ENCODE data around the gene SF1. TPM values are rescaled to one million over a fixed set of nuclear protein-coding genes. Genes with fewer than 3 reads are reported as not detected.

Gene SF1
- total RNA-seq, 1 donor from 2014 or later = 450 TPM

GRCh38 chr11:64721359-64721699, 57.0 kb downstream of the SF1 start:
- Mint-ChIP-seq H3K4me1 (ENCODE audit: unreplicated experiment) (peaks cover 17% of the 10 kb centered on the region), H3K27ac (no peak overlapping the region)
- no peak for TF ChIP-seq CTCF (conservative IDR thresholded peaks at IDR 0.05)

GRCh38 chr11:64720640-64721358, 57.5 kb downstream of the SF1 start:
- TF ChIP-seq CTCF (conservative IDR thresholded peaks at IDR 0.05) = no peak
- Mint-ChIP-seq H3K9me3 (no peaks in the 10 kb centered on the region), H3K4me1 (ENCODE audit: unreplicated experiment) (peaks cover 18% of the 10 kb centered on the region), H3K36me3 (no peaks in the 10 kb centered on the region), H3K4me3 (no peak overlapping the region), H3K27me3 (peaks cover 81% of the 10 kb centered on the region), H3K27ac (no peak overlapping the region)
- no peak for DNase-seq (ENCODE audit: extremely low spot score, unreplicated experiment)

More at GRCh38 chr11:64721359-64721699, 57.0 kb downstream of the SF1 start:
- no peaks in the 10 kb centered on the region for H3K36me3 Mint-ChIP-seq
- H3K4me3 Mint-ChIP-seq = no peak overlapping the region
- DNase-seq (ENCODE audit: extremely low spot score, unreplicated experiment) = no peak
- peaks cover 76% of the 10 kb centered on the region for H3K27me3 Mint-ChIP-seq
- H3K9me3 Mint-ChIP-seq = no peaks in the 10 kb centered on the region

GRCh38 chr11:64720167-64720566, 58.2 kb downstream of the SF1 start:
- no peaks in the 10 kb centered on the region for H3K9me3 Mint-ChIP-seq
- H3K4me3 Mint-ChIP-seq = no peak overlapping the region
- H3K27me3 Mint-ChIP-seq = peaks cover 83% of the 10 kb centered on the region
- H3K4me1 Mint-ChIP-seq (ENCODE audit: unreplicated experiment) = peaks cover 12% of the 10 kb centered on the region
- no peak overlapping the region for H3K27ac Mint-ChIP-seq
- no peaks in the 10 kb centered on the region for H3K36me3 Mint-ChIP-seq
- no peak for DNase-seq (ENCODE audit: extremely low spot score, unreplicated experiment)
- TF ChIP-seq CTCF (conservative IDR thresholded peaks at IDR 0.05) = no peak

GRCh38 chr11:64719406-64719805, 58.9 kb downstream of the SF1 start:
- H3K4me1 Mint-ChIP-seq (ENCODE audit: unreplicated experiment) = peaks cover 8% of the 10 kb centered on the region
- no peaks in the 10 kb centered on the region for H3K9me3 Mint-ChIP-seq
- no peak for TF ChIP-seq CTCF (conservative IDR thresholded peaks at IDR 0.05)
- no peak overlapping the region for H3K27ac Mint-ChIP-seq
- no peak for DNase-seq (ENCODE audit: extremely low spot score, unreplicated experiment)
- peaks cover 87% of the 10 kb centered on the region for H3K27me3 Mint-ChIP-seq
- H3K36me3 Mint-ChIP-seq = no peaks in the 10 kb centered on the region
- no peak overlapping the region for H3K4me3 Mint-ChIP-seq

GRCh38 chr11:64718780-64719124, 59.6 kb downstream of the SF1 start:
- no peaks in the 10 kb centered on the region for H3K9me3 Mint-ChIP-seq
- no peaks in the 10 kb centered on the region for H3K36me3 Mint-ChIP-seq
- peaks cover 9% of the 10 kb centered on the region for H3K4me1 Mint-ChIP-seq (ENCODE audit: unreplicated experiment)
- no peak for DNase-seq (ENCODE audit: extremely low spot score, unreplicated experiment)
- H3K27ac Mint-ChIP-seq = no peak overlapping the region
- H3K27me3 Mint-ChIP-seq = peaks cover 88% of the 10 kb centered on the region
- no peak for TF ChIP-seq CTCF (conservative IDR thresholded peaks at IDR 0.05)
- no peak overlapping the region for H3K4me3 Mint-ChIP-seq

All from type B pancreatic cell (in vitro differentiated cells).